Sigmoid colon (tissue), 7 donors: ENCODE data around the gene ECE2. TPM values are rescaled to one million over a fixed set of nuclear protein-coding genes. Genes with fewer than 3 reads are reported as not detected.

ENCODE experiments used
- DNase-seq: peaks from one replicate; pipeline ENCODE4 v3.0.0-alpha.2; 2019
- H3K27ac ChIP-seq, 4 donors: fragments of 200-600 bp; sonication (generic); one replicate each; pipeline ENCODE4 v1.5.1; 2016 to 2019; ENCODE audit warnings: mild to moderate bottlenecking in 1 of 4
- H3K27me3 ChIP-seq, 3 donors: fragments of 200-600 bp; sonication (generic); one replicate each; pipeline ENCODE4 v1.5.1; 2019; ENCODE audit warnings: mild to moderate bottlenecking in 1 of 3
- H3K36me3 ChIP-seq, 4 donors: fragments of 200-600 bp; sonication (generic); one replicate each; pipeline ENCODE4 v1.5.1; 2016 to 2019
- H3K4me1 ChIP-seq, 4 donors: fragments of 200-600 bp; sonication (generic); one replicate each; pipeline ENCODE4 v1.5.1; 2017 to 2019
- H3K4me3 ChIP-seq, 4 donors: fragments of 200-600 bp; sonication (generic); one replicate each; pipeline ENCODE4 v1.5.1; 2017 to 2019; ENCODE audit warnings: mild to moderate bottlenecking in 2 of 4, moderate library complexity in 1 of 4
- H3K9me3 ChIP-seq, 4 donors: fragments of 200-600 bp in 3 of 4; sonication (generic) in 3 of 4; one replicate each; pipeline versions ENCODE4 v1.5.1 to v1.6.1; 2013 to 2019
- EP300 ChIP-seq, 4 donors: sonication (generic); formaldehyde crosslinking; IDR thresholded peaks; one replicate each; pipeline ENCODE4 v1.6.1; 2017; ENCODE audit warnings: antibody characterized with exemption in 4 of 4
- POLR2A ChIP-seq, 2 donors: fragments of 450-650 bp; IDR thresholded peaks; one replicate each; pipeline ENCODE4 v1.6.1; 2016; ENCODE audit warnings: antibody characterized with exemption in 2 of 2, mild to moderate bottlenecking in 2 of 2, moderate library complexity in 2 of 2
- POLR2AphosphoS5 ChIP-seq, 4 donors: sonication (generic); formaldehyde crosslinking; IDR thresholded peaks; one replicate each; pipeline ENCODE4 v1.6.1; 2017; ENCODE audit warnings: antibody characterized with exemption in 4 of 4
- WGBS, 2 donors: extraction: QIAGEN DNeasy Blood & Tissue Kit; methylation state at CpG; one replicate each; pipeline ENCODE4 v1.1.7; 2013; 5-methylcytosine and 5-hydroxymethylcytosine counted together
- intact Hi-C: fragments of 100-400 bp; cut with DNase I; formaldehyde crosslinking; loops from one replicate; pipeline ENCODE4 v1.15.1; 2023
- polyA plus RNA-seq, 3 donors: library from polyadenylated mRNA; stranded (reverse); fragments of 200-250 nt; gene quantifications; one replicate each; pipeline ENCODE4 v1.2.3, GENCODE V29; 2013
- total RNA-seq, 4 donors: library from RNA; depleted of rRNA; stranded (reverse); fragments of >200 nt; gene quantifications; one replicate each; pipeline ENCODE4 v1.1.0, GENCODE V29; 2016
- TF ChIP-seq, protein P1 (sequence below), 4 experiments: fragments of 450-650 bp in 3 of 4; fragments of 200-600 bp in 1 of 4; IDR thresholded peaks; one replicate each; pipeline ENCODE4 v1.5.1; 2016 to 2019; ENCODE audit warnings: antibody characterized with exemption in 4 of 4, mild to moderate bottlenecking in 3 of 4, moderate library complexity in 2 of 4
- donor health status: healthy with polysubstance abuse.
- donor health status: Bipolar disorder and iron deficiency.
- donor health status: healthy.

ECE2 gene
- total and polyA plus RNA-seq, 7 donors: 0.49 to 2.9 (median 1.1) TPM; not detected in 2

DNA sequence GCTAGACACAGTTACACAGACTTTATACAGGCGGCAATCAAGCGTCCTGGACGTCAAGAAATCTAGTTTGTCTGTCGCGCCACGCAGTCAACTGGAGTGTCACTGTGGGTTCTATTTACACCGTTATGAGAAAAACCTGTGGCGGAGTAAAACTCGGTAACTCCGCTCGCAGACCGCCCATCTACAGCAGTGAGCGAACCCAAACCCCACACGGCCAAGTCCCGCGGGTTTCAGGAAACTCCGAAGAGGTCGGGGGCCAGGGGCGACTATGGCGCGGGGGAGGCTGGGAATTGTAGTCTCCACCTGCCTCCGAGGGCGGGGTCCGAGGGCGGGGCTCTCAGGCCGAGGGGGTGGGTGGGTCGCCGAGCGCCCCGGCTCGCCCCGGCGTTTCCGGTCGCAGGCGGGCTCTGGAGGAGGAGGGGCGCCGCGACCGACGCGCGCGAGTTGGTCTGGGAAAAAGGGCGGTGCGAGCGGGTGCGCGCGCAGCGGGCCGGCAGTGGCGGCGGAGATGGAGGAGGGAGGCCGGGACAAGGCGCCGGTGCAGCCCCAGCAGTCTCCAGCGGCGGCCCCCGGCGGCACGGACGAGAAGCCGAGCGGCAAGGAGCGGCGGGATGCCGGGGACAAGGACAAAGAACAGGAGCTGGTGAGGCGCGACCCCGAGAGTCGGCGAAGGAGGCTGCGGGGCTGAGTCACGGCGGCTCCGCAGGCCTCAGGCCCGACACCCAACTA lies 23.1 kb downstream of the ECE2 start, which contains the start of gene PSMD2:
TSS of gene PSMD2 (plus strand) at position 483 of the 729 bp plus-strand sequence. CDS start at position 509, 26 bp downstream.
- TF ChIP-seq POLR2AphosphoS5 (IDR thresholded peaks at IDR 0.05): peak; percentile 77 to 96 (median 90)
- TF ChIP-seq POLR2A (IDR thresholded peaks at IDR 0.05): peak; percentile 52 to 69
- TF ChIP-seq EP300 (IDR thresholded peaks at IDR 0.05): no peak
- no peaks in the 10 kb centered on the region for H3K27me3 ChIP-seq
- H3K9me3 ChIP-seq: no peaks in the 10 kb centered on the region
- peak within 1 kb of the TSS; percentile 79 to 89 (median 84) for H3K27ac ChIP-seq
- peak within 1 kb of the TSS; percentile 92 to 97 (median 94) for H3K4me3 ChIP-seq
- H3K4me1 ChIP-seq: peaks cover 0 to 20% (median 15%) of the 10 kb centered on the region in 4 donors
- intact Hi-C loops: loop anchor here (2.0 to 5.0 kb wide), 3 partner anchors 52 to 112 kb away; partner anchors contain the start of genes ABCF3, ALG3 and EEF1AKMT4
- peaks cover 18 to 41% (median 35%) of the 10 kb centered on the region in 4 donors for H3K36me3 ChIP-seq
- peak; percentile 99 for DNase-seq
- WGBS, 2 donors: 0% methylated on average over 78 of the region's 78 CpGs

DNA sequence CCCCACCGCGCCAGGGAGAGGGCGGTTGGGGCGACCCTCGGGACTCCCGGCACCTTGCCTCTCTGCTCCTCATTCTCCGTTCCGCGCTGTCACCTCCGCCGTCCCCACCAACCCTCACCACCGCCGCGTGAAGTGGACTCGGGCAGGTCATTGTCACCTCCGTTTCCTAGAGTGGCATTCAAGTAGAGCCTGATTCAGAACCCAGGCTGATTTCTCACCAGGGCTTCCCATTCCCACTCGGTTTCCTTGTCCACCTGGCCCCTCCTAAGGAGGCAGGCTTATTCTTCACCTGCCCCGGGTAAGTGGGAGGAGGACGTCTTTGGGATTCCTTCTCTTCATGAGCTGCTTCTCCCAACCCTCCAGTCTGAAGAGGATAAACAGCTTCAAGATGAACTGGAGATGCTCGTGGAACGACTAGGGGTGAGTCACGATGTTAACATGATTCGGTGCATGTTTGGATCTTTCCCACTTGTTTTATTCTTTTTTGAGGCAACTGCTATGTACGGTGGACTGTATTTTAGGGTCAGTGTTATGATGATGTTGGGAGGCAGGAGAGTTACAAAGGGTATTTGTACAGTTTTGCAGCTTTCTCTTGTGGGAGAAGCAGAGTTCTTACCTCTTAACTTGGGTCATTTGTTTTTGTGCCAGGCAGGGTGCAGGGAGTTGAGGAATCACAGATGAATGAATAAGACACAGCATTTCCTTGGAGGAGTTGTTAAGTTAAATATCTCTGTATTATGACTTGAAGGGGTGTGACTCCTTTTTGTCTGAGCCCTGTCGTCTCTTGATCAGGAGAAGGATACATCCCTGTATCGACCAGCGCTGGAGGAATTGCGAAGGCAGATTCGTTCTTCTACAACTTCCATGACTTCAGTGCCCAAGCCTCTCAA lies 23.9 kb downstream of the ECE2 start:
- TF ChIP-seq EP300 (IDR thresholded peaks at IDR 0.05) (no peak), POLR2AphosphoS5 (IDR thresholded peaks at IDR 0.05) (no peak), POLR2A (IDR thresholded peaks at IDR 0.05) (no peak)
- TF ChIP-seq, protein P1, sequence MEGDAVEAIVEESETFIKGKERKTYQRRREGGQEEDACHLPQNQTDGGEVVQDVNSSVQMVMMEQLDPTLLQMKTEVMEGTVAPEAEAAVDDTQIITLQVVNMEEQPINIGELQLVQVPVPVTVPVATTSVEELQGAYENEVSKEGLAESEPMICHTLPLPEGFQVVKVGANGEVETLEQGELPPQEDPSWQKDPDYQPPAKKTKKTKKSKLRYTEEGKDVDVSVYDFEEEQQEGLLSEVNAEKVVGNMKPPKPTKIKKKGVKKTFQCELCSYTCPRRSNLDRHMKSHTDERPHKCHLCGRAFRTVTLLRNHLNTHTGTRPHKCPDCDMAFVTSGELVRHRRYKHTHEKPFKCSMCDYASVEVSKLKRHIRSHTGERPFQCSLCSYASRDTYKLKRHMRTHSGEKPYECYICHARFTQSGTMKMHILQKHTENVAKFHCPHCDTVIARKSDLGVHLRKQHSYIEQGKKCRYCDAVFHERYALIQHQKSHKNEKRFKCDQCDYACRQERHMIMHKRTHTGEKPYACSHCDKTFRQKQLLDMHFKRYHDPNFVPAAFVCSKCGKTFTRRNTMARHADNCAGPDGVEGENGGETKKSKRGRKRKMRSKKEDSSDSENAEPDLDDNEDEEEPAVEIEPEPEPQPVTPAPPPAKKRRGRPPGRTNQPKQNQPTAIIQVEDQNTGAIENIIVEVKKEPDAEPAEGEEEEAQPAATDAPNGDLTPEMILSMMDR (IDR thresholded peaks at IDR 0.05): no peak
- H3K27ac ChIP-seq: peak overlapping the region; percentile 79 to 89 (median 84)
- H3K36me3 ChIP-seq: peaks cover 26 to 49% (median 42%) of the 10 kb centered on the region in 4 donors
- H3K27me3 ChIP-seq: no peaks in the 10 kb centered on the region
- H3K4me3 ChIP-seq: peak overlapping the region; percentile 92 to 97 (median 94)
- H3K4me1 ChIP-seq: peaks cover 0 to 20% (median 15%) of the 10 kb centered on the region in 4 donors
- no peaks in the 10 kb centered on the region for H3K9me3 ChIP-seq
- intact Hi-C loops: loop anchor here (2.0 to 5.0 kb wide), 4 partner anchors 43 to 112 kb away; partner anchors contain the start of genes ABCF3, ALG3 and EEF1AKMT4
- 15 to 18% methylated on average over 29 of the region's 29 CpGs for WGBS, 2 donors
- DNase-seq: no peak

DNA sequence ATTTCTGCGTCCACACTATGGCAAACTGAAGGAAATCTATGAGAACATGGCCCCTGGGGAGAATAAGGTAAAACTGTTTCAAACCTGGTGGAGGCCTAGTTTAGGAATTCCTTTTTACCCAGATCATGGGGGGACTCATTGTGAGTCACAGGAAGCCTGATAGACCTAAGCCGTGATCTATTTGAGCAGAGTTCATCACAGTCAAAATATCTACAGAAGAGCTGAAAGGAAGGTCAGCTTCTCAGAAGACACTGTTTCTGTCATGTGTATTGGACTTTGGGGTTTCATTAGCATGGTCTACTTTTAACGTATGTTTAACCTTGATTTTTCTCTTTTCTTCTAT lies 24.5 kb downstream of the ECE2 start:
- DNase-seq: no peak
- H3K9me3 ChIP-seq: no peaks in the 10 kb centered on the region
- WGBS, 2 donors: 84 to 91% methylated on average over 3 of the region's 3 CpGs
- H3K36me3 ChIP-seq: peaks cover 29 to 53% (median 48%) of the 10 kb centered on the region in 4 donors
- intact Hi-C loops: loop anchor here (5.0 kb wide), 1 partner anchor 42 kb away; no protein-coding TSS in a partner anchor
- TF ChIP-seq POLR2AphosphoS5 (IDR thresholded peaks at IDR 0.05) (no peak), EP300 (IDR thresholded peaks at IDR 0.05) (no peak), POLR2A (IDR thresholded peaks at IDR 0.05) (no peak)
- TF ChIP-seq, protein P1 (IDR thresholded peaks at IDR 0.05): no peak
- no peak overlapping the region for H3K27ac ChIP-seq
- H3K27me3 ChIP-seq: no peaks in the 10 kb centered on the region
- peak overlapping the region in 1 of 4 donors; percentile 97 for H3K4me3 ChIP-seq
- H3K4me1 ChIP-seq: peaks cover 0 to 20% (median 15%) of the 10 kb centered on the region in 4 donors

DNA sequence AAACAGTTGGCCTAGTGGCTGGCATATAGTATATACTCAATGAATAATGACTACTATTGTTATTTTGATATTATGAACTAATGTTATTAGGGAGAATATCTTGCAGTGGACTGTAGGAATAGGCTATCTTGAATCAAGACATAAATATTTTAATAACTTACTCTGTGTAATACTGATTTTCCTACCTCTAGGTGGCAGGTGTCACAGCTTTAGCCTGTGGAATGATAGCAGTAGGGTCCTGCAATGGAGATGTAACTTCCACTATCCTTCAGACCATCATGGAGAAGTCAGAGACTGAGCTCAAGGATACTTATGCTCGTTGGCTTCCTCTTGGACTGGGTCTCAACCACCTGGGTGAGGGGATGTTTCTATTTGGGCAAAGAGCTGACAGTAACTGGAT lies 29.8 kb downstream of the ECE2 start:
- Histone ChIP-seq H3K9me3 (no peaks in the 10 kb centered on the region), H3K27me3 (no peaks in the 10 kb centered on the region), H3K4me3 (no peak overlapping the region), H3K36me3 (peaks cover 43 to 89% (median 80%) of the 10 kb centered on the region in 4 donors), H3K27ac (no peak overlapping the region), H3K4me1 (peaks cover 0 to 4% (median 3%) of the 10 kb centered on the region in 4 donors)
- intact Hi-C loops: no loop called here
- no peak for TF ChIP-seq POLR2A (IDR thresholded peaks at IDR 0.05)
- TF ChIP-seq, protein P1 (IDR thresholded peaks at IDR 0.05): peak in 1 of 4 experiments; percentile 12
- WGBS, 2 donors: 43 to 67% methylated on average over 1 of the region's 1 CpG
- no peak for DNase-seq
